HCT116 (cell line): Measurements from ENCODE around the gene OPN3.

Experiments used
- CTCF ChIP-seq, 3 experiments: fragments of 200-600 bp in 1 of 3; sonication (generic) in 1 of 3; IDR thresholded peaks in 2 of 3; conservative IDR thresholded peaks in 1 of 3; 2 replicates each; pipeline ENCODE4 v1.5.1; 2012 to 2017; ENCODE audit warnings: low read depth in 2 of 3, low read length in 2 of 3, antibody characterized with exemption in 1 of 3, borderline replicate concordance in 1 of 3, control low read depth in 1 of 3, mild to moderate bottlenecking in 1 of 3, mixed read lengths in 1 of 3, mixed run types in 1 of 3, moderate library complexity in 1 of 3; ENCODE audit not compliant: insufficient read depth in 1 of 3
- POLR2AphosphoS5 ChIP-seq: IDR thresholded peaks from 2 replicates; pipeline ENCODE4 v1.6.1; 2011; ENCODE audit warnings: mild to moderate bottlenecking, low read depth, low read length, moderate library complexity
- SIN3A ChIP-seq: IDR thresholded peaks from 2 replicates; pipeline ENCODE4 v1.6.1; 2012; ENCODE audit warnings: low read depth
- ZFX ChIP-seq: fragments of 450-650 bp; IDR thresholded peaks from 2 replicates; pipeline ENCODE4 v1.6.1; 2017

- TF ChIP-seq SIN3A (no peak), POLR2AphosphoS5 (no peak), CTCF (IDR thresholded peaks at IDR 0.05 in 2 of 3, conservative IDR thresholded peaks at IDR 0.05 in 1 of 3; ENCODE audit: borderline replicate concordance in 1 of 3, insufficient read depth in 1 of 3, low read depth in 2 of 3, low read length in 2 of 3) (no peak), ZFX (no peak)
Observed at GRCh38 chr1:241590719-241591118, 49.5 kb downstream of the OPN3 start.
